Gastrocnemius medialis (tissue), 4 donors: Measurements from ENCODE around the gene PRSS33.

Source experiments
- CTCF ChIP-seq, 5 experiments: fragments of 450-650 bp in 3 of 5; fragments of 200-600 bp in 2 of 5; sonication (generic) in 2 of 5; IDR thresholded peaks in 4 of 5; conservative IDR thresholded peaks in 1 of 5; 1 replicate in 4 of 5; 2 replicates in 1 of 5; pipeline ENCODE4 v1.5.1; 2016 to 2019; ENCODE audit warnings: antibody characterized with exemption in 5 of 5, mild to moderate bottlenecking in 3 of 5, moderate library complexity in 3 of 5
- POLR2A ChIP-seq, 2 donors: fragments of 450-650 bp; IDR thresholded peaks; one replicate each; pipeline ENCODE4 v1.6.1; 2017; ENCODE audit warnings: antibody characterized with exemption in 2 of 2, mild to moderate bottlenecking in 2 of 2, moderate library complexity in 2 of 2

- TF ChIP-seq CTCF (IDR thresholded peaks at IDR 0.05 in 4 of 5, conservative IDR thresholded peaks at IDR 0.05 in 1 of 5) = no peak
- TF ChIP-seq POLR2A (IDR thresholded peaks at IDR 0.05) = no peak
Measured at GRCh38 chr16:2806286-2806685, 18.9 kb upstream of the PRSS33 start.
